ENCODE data around the gene IFITM1. TPM values are rescaled to one million over a fixed set of nuclear protein-coding genes. Genes with fewer than 3 reads are reported as not detected.
A peak's percentile ranks its signal among the peaks of the same experiment; 100 is the strongest.
"Not testable (repeated sequence)": the region's sequence is repeated elsewhere in the genome, so short reads cannot be mapped to it uniquely, and the experiment has no call there.

IFITM1 gene
- total RNA-seq, 2 experiments from 2014 or later: 1,182 to 1,374 TPM

GRCh38 chr11:330307-330693 lies 16.5 kb downstream of the IFITM1 start:
- Mint-ChIP-seq H3K4me3 (peak overlapping the region; percentile 62), H3K36me3 (peaks cover 18% of the 10 kb centered on the region), H3K27me3 (no peaks in the 10 kb centered on the region), H3K4me1 (peaks cover 64% of the 10 kb centered on the region), H3K9me3 (peaks cover 3% of the 10 kb centered on the region), H3K27ac (peak overlapping the region; percentile 89)
- DNase-seq (peak; percentile 41), ATAC-seq (ENCODE audit: low read depth) (no peak)
- POLR2A ChIA-PET: interaction anchor here (0.6 to 5.6 kb wide), 13 partner anchors 10 to 206 kb away, joined by 3 to 103 read pairs (median 4); partner anchors contain the start of genes IFITM1 and SIGIRR

GRCh38 chr11:330694-331357 lies 17.0 kb downstream of the IFITM1 start:
- Mint-ChIP-seq H3K27me3 (no peaks in the 10 kb centered on the region), H3K4me1 (peaks cover 67% of the 10 kb centered on the region), H3K9me3 (peaks cover 3% of the 10 kb centered on the region), H3K36me3 (peaks cover 18% of the 10 kb centered on the region), H3K27ac (peak overlapping the region; percentile 89), H3K4me3 (peak overlapping the region; percentile 62)
- DNase-seq: peak; percentile 69
- ATAC-seq (ENCODE audit: low read depth): no peak
- POLR2A ChIA-PET: interaction anchor here (0.6 to 5.6 kb wide), 11 partner anchors 11 to 205 kb away, joined by 3 to 103 read pairs (median 9); partner anchors contain the start of genes IFITM1 and SIGIRR

GRCh38 chr11:331358-332060 lies 17.7 kb downstream of the IFITM1 start:
- Mint-ChIP-seq H3K9me3 (peaks cover 3% of the 10 kb centered on the region), H3K27me3 (no peaks in the 10 kb centered on the region), H3K36me3 (peaks cover 18% of the 10 kb centered on the region), H3K4me3 (peak overlapping the region; percentile 62), H3K4me1 (peaks cover 67% of the 10 kb centered on the region), H3K27ac (peak overlapping the region; percentile 89)
- DNase-seq (no peak), ATAC-seq (ENCODE audit: low read depth) (no peak)
- POLR2A ChIA-PET: interaction anchor here (1.1 to 5.6 kb wide), 3 partner anchors 15 to 24 kb away, joined by 9 to 103 read pairs (median 50); partner anchors contain the start of gene IFITM1

GRCh38 chr11:332651-333480 lies 19.0 kb downstream of the IFITM1 start:
- ATAC-seq (ENCODE audit: low read depth) (no peak), DNase-seq (no peak)
- POLR2A ChIA-PET: interaction anchor here (3.1 kb wide), 1 partner anchor 23 kb away, joined by 12 read pairs; no protein-coding TSS in a partner anchor
- Mint-ChIP-seq H3K27ac (peak overlapping the region; percentile 40), H3K4me3 (peak overlapping the region; percentile 19), H3K27me3 (no peaks in the 10 kb centered on the region), H3K36me3 (peaks cover 18% of the 10 kb centered on the region), H3K9me3 (peaks cover 3% of the 10 kb centered on the region), H3K4me1 (peaks cover 63% of the 10 kb centered on the region)

GRCh38 chr11:333616-334263 lies 19.9 kb downstream of the IFITM1 start:
- not testable (repeated sequence) for DNase-seq; H3K4me3 Mint-ChIP-seq; H3K27ac Mint-ChIP-seq; H3K27me3 Mint-ChIP-seq; H3K9me3 Mint-ChIP-seq; ATAC-seq (ENCODE audit: low read depth)
- POLR2A ChIA-PET: interaction anchor here (3.1 kb wide), 1 partner anchor 22 kb away, joined by 12 read pairs; no protein-coding TSS in a partner anchor
- Mint-ChIP-seq H3K4me1 (peaks cover 59% of the 10 kb centered on the region), H3K36me3 (peaks cover 18% of the 10 kb centered on the region)

- H3K27ac Mint-ChIP-seq: no peak overlapping the region
- H3K27me3 Mint-ChIP-seq: no peaks in the 10 kb centered on the region
- peaks cover 3% of the 10 kb centered on the region for H3K9me3 Mint-ChIP-seq
- H3K4me3 Mint-ChIP-seq: no peak overlapping the region
- DNase-seq (no peak), ATAC-seq (ENCODE audit: low read depth) (no peak)
- H3K36me3 Mint-ChIP-seq: peaks cover 17% of the 10 kb centered on the region
- peaks cover 54% of the 10 kb centered on the region for H3K4me1 Mint-ChIP-seq
- POLR2A ChIA-PET: interaction anchor here (3.1 kb wide), 1 partner anchor 21 kb away, joined by 12 read pairs; no protein-coding TSS in a partner anchor
Observed at GRCh38 chr11:334264-334994, 20.6 kb downstream of the IFITM1 start.

GRCh38 chr11:335779-336658 lies 22.2 kb downstream of the IFITM1 start:
- peaks cover 2% of the 10 kb centered on the region for H3K27me3 Mint-ChIP-seq
- H3K9me3 Mint-ChIP-seq: peaks cover 3% of the 10 kb centered on the region
- H3K36me3 Mint-ChIP-seq: peaks cover 17% of the 10 kb centered on the region
- no peak overlapping the region for H3K27ac Mint-ChIP-seq
- POLR2A ChIA-PET: interaction anchor here (1.5 kb wide), 1 partner anchor 20 kb away, joined by 4 read pairs; no protein-coding TSS in a partner anchor
- no peak for DNase-seq
- ATAC-seq (ENCODE audit: low read depth): no peak
- H3K4me3 Mint-ChIP-seq: no peak overlapping the region
- H3K4me1 Mint-ChIP-seq: peaks cover 41% of the 10 kb centered on the region

- Mint-ChIP-seq H3K4me1 (peaks cover 37% of the 10 kb centered on the region), H3K9me3 (peaks cover 3% of the 10 kb centered on the region), H3K27ac (no peak overlapping the region), H3K27me3 (peaks cover 3% of the 10 kb centered on the region), H3K36me3 (peaks cover 16% of the 10 kb centered on the region), H3K4me3 (no peak overlapping the region)
- no peak for DNase-seq
- no peak for ATAC-seq (ENCODE audit: low read depth)
- POLR2A ChIA-PET: interaction anchor here (1.5 kb wide), 1 partner anchor 19 kb away, joined by 4 read pairs; no protein-coding TSS in a partner anchor
Observed at GRCh38 chr11:336659-337198, 22.9 kb downstream of the IFITM1 start.

GRCh38 chr11:337711-338110 lies 23.9 kb downstream of the IFITM1 start:
- Mint-ChIP-seq H3K9me3 (peaks cover 1% of the 10 kb centered on the region), H3K36me3 (peaks cover 10% of the 10 kb centered on the region), H3K4me3 (no peak overlapping the region), H3K27ac (no peak overlapping the region), H3K27me3 (peaks cover 3% of the 10 kb centered on the region), H3K4me1 (peaks cover 34% of the 10 kb centered on the region)
- no peak for DNase-seq
- ATAC-seq (ENCODE audit: low read depth): no peak
- POLR2A ChIA-PET: interaction anchor here (0.7 kb wide), 1 partner anchor 110 kb away, joined by 4 read pairs; no protein-coding TSS in a partner anchor

- no peak for DNase-seq
- Mint-ChIP-seq H3K4me3 (no peak overlapping the region), H3K27ac (no peak overlapping the region), H3K36me3 (peaks cover 2% of the 10 kb centered on the region), H3K9me3 (no peaks in the 10 kb centered on the region), H3K4me1 (peaks cover 27% of the 10 kb centered on the region), H3K27me3 (peaks cover 3% of the 10 kb centered on the region)
- POLR2A ChIA-PET: interaction anchor here (1.0 to 3.7 kb wide), 5 partner anchors 10 to 38 kb away, joined by 4 to 17 read pairs (median 5); no protein-coding TSS in a partner anchor
- ATAC-seq (ENCODE audit: low read depth): no peak
Observed at GRCh38 chr11:339963-340362, 26.1 kb downstream of the IFITM1 start.
